HL-60 (cell line): ENCODE measurements around the gene FARP1.

Experiments
- CTCF ChIP-seq: IDR thresholded peaks from one replicate; pipeline ENCODE4 v1.5.1; 2011; ENCODE audit warnings: low read length, control low read depth, inconsistent platforms; ENCODE audit not compliant: insufficient read depth
- GABPA ChIP-seq: IDR thresholded peaks from 2 replicates; pipeline ENCODE4 v1.6.1; 2012; ENCODE audit warnings: low read depth
- POLR2AphosphoS5 ChIP-seq: IDR thresholded peaks from 2 replicates; pipeline ENCODE4 v1.6.1; 2012; ENCODE audit warnings: low read depth
- REST ChIP-seq: IDR thresholded peaks from 2 replicates; pipeline ENCODE4 v1.6.1; 2012; ENCODE audit warnings: low read depth; ENCODE audit not compliant: insufficient replicate concordance
- SPI1 ChIP-seq: IDR thresholded peaks from 2 replicates; pipeline ENCODE4 v1.6.1; 2012; ENCODE audit warnings: low read depth, mild to moderate bottlenecking, borderline replicate concordance

- no peak for TF ChIP-seq CTCF
- no peak for TF ChIP-seq GABPA
- no peak for TF ChIP-seq REST
- no peak for TF ChIP-seq POLR2AphosphoS5
- no peak for TF ChIP-seq SPI1
Measured at GRCh38 chr13:98233127-98233526, 90.2 kb downstream of the FARP1 start.
